Esophagus squamous epithelium (tissue), 5 donors: ENCODE data around the gene PRKD1. TPM values are rescaled to one million over a fixed set of nuclear protein-coding genes. Genes with fewer than 3 reads are reported as not detected.

ENCODE experiments used
- DNase-seq: peaks from one replicate; lab custom pipeline; 2025; lab: John Stamatoyannopoulos, UW
- H3K27ac ChIP-seq, 4 donors: fragments of 200-600 bp; sonication (generic); one replicate each; pipeline ENCODE4 v1.5.1; 2016 to 2019; ENCODE audit warnings: mild to moderate bottlenecking in 1 of 4
- H3K27me3 ChIP-seq, 4 donors: fragments of 200-600 bp; sonication (generic); 1 replicate in 3 of 4; 2 replicates in 1 of 4; pipeline versions ENCODE4 v1.5.1 to v1.6.0; 2017 to 2021; ENCODE audit warnings: antibody characterized with exemption in 1 of 4
- H3K36me3 ChIP-seq, 3 donors: fragments of 200-600 bp; sonication (generic); one replicate each; pipeline ENCODE4 v1.5.1; 2016 to 2019
- H3K4me1 ChIP-seq, 3 donors: fragments of 200-600 bp; sonication (generic); one replicate each; pipeline ENCODE4 v1.5.1; 2017 to 2019
- H3K4me3 ChIP-seq, 4 donors: fragments of 200-600 bp; sonication (generic); 1 replicate in 3 of 4; 2 replicates in 1 of 4; pipeline ENCODE4 v1.5.1; 2016 to 2019; ENCODE audit warnings: mild to moderate bottlenecking in 2 of 4, moderate library complexity in 1 of 4
- H3K9me3 ChIP-seq, 3 donors: fragments of 200-600 bp; sonication (generic); one replicate each; pipeline ENCODE4 v1.5.1; 2016 to 2019
- POLR2A ChIP-seq, 4 donors: fragments of 450-650 bp; IDR thresholded peaks; one replicate each; pipeline ENCODE4 v1.6.1; 2017; ENCODE audit warnings: antibody characterized with exemption in 4 of 4, mild to moderate bottlenecking in 4 of 4, moderate library complexity in 3 of 4
- WGBS, 2 donors: methylation state at CpG; one replicate each; pipeline ENCODE4 v1.1.5; 2018; 5-methylcytosine and 5-hydroxymethylcytosine counted together
- intact Hi-C: fragments of 100-400 bp; cut with DNase I; formaldehyde crosslinking; loops from one replicate; pipeline ENCODE4 v1.15.0; 2022
- total RNA-seq, 4 donors: library from RNA; depleted of rRNA; stranded (reverse); fragments of >200 nt; gene quantifications; one replicate each; pipeline ENCODE4 v1.1.0, GENCODE V29; 2016
- TF ChIP-seq, protein P1 (sequence below), 6 experiments: fragments of 450-650 bp in 4 of 6; fragments of 200-600 bp in 2 of 6; sonication (generic) in 2 of 6; IDR thresholded peaks; one replicate each; pipeline ENCODE4 v1.5.1; 2016 to 2019; ENCODE audit warnings: antibody characterized with exemption in 6 of 6, mild to moderate bottlenecking in 4 of 6, moderate library complexity in 4 of 6
- donor health status: DM: yes; HTN: yes; CAD: no.

PRKD1 gene
- total RNA-seq, 4 donors from 2014 or later = 0.30 to 10.7 (median 2.2) TPM

DNA sequence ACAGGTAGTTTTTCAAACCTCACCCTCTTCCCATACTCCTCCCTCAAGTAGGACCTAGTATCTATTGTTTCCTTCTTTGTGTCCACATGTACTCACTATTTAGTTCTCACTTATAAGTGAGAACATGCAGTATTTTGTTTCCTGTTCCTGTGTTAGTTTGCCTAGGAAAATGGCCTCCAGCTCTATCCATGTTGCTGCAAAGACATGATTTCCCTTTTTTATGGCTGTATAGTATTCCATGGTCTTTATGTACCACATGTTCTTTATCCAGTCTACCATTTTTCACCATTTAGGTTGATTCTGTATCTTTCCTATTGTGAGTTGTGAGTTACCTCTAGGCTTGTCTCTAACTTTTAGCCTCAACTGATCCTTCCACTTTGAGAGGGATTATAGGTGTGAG is 310.7 kb downstream of the PRKD1 start:
- TF ChIP-seq, protein P1, sequence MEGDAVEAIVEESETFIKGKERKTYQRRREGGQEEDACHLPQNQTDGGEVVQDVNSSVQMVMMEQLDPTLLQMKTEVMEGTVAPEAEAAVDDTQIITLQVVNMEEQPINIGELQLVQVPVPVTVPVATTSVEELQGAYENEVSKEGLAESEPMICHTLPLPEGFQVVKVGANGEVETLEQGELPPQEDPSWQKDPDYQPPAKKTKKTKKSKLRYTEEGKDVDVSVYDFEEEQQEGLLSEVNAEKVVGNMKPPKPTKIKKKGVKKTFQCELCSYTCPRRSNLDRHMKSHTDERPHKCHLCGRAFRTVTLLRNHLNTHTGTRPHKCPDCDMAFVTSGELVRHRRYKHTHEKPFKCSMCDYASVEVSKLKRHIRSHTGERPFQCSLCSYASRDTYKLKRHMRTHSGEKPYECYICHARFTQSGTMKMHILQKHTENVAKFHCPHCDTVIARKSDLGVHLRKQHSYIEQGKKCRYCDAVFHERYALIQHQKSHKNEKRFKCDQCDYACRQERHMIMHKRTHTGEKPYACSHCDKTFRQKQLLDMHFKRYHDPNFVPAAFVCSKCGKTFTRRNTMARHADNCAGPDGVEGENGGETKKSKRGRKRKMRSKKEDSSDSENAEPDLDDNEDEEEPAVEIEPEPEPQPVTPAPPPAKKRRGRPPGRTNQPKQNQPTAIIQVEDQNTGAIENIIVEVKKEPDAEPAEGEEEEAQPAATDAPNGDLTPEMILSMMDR (IDR thresholded peaks at IDR 0.05) = no peak
- no peak for TF ChIP-seq POLR2A (IDR thresholded peaks at IDR 0.05)
- no peaks in the 10 kb centered on the region for H3K4me1 ChIP-seq
- intact Hi-C loops = no loop called here

DNA sequence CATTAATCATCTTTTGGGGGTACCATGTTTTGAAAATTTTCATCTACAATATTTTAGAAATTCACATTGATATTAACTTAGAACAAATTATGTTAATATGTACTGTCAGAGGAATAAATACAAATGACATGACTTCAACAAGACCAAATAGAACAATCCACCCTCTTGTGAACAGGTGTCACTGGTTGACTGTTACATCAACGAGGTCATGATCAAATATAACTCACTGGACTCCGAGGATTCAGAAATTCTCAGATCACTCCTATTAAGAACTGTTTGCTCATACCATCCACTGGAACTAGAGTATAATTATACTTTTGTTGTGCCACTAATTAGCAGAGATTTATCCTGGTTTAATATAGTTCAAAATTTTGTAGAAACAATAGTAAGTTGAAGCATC is 318.8 kb downstream of the PRKD1 start:
- intact Hi-C loops = no loop called here
- Histone ChIP-seq H3K27me3 (no peaks in the 10 kb centered on the region), H3K4me3 (no peak overlapping the region), H3K9me3 (no peaks in the 10 kb centered on the region), H3K36me3 (no peaks in the 10 kb centered on the region), H3K4me1 (no peaks in the 10 kb centered on the region), H3K27ac (no peak overlapping the region)
- TF ChIP-seq, protein P1 (IDR thresholded peaks at IDR 0.05) = no peak
- no peak for TF ChIP-seq POLR2A (IDR thresholded peaks at IDR 0.05)
- no peak for DNase-seq
- 74 to 84% methylated on average over 2 of the region's 2 CpGs for WGBS, 2 donors

More for the DNA sequence above, 310.7 kb downstream of the PRKD1 start:
- Histone ChIP-seq H3K4me3 (no peak overlapping the region), H3K9me3 (no peaks in the 10 kb centered on the region), H3K27ac (no peak overlapping the region), H3K27me3 (no peaks in the 10 kb centered on the region), H3K36me3 (no peaks in the 10 kb centered on the region)
- DNase-seq = no peak

DNA sequence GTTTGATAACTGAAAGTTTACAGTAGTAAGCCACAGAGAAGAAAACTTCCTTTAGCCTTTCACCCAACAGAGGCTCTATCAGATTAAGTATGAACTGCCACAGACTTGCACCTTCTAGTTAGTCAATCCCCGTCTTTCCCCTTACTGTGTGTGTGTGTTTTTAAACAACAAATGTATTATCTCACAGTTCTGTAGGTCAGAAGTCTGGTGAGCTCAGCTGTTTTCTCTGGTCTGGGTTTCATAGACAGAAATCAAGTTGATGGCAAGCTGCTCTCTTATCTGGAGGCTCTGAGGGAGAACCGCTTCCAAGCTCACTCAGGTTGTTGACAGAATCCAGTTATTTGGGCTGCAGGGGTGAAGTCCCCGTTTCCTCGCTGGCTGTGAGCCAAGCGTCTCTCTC is 320.5 kb downstream of the PRKD1 start:
- H3K4me1 ChIP-seq = no peaks in the 10 kb centered on the region
- no peak for TF ChIP-seq POLR2A (IDR thresholded peaks at IDR 0.05)
- TF ChIP-seq, protein P1 (IDR thresholded peaks at IDR 0.05) = no peak
- DNase-seq = no peak
- intact Hi-C loops = no loop called here
- no peak overlapping the region for H3K4me3 ChIP-seq
- H3K27ac ChIP-seq = no peak overlapping the region
- H3K27me3 ChIP-seq = no peaks in the 10 kb centered on the region
- H3K9me3 ChIP-seq = no peaks in the 10 kb centered on the region
- no peaks in the 10 kb centered on the region for H3K36me3 ChIP-seq
- 71 to 76% methylated on average over 5 of the region's 5 CpGs for WGBS, 2 donors

DNA sequence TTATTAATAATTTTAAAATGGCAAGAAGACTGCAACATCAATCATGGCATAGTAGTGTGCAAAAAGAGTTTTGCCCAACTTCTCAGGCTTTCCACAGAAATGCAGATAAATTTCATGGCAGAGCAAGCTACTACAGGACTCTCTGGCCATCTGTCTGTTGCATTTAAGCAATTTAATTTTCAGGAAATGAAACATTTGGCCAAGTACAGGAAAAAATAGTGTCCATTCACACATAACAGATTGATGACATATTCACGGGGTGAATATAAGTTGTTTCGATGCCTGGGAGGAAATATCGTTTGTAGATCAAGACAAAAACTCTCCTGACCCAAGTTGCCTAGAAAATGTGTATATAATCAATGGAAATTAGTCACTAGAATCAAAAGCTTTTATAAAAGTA is 324.0 kb downstream of the PRKD1 start:
- WGBS, 2 donors = 77 to 83% methylated on average over 3 of the region's 3 CpGs
- no peaks in the 10 kb centered on the region for H3K4me1 ChIP-seq
- no peaks in the 10 kb centered on the region for H3K9me3 ChIP-seq
- no peaks in the 10 kb centered on the region for H3K27me3 ChIP-seq
- DNase-seq = no peak
- H3K36me3 ChIP-seq = no peaks in the 10 kb centered on the region
- no peak overlapping the region for H3K27ac ChIP-seq
- TF ChIP-seq, protein P1 (IDR thresholded peaks at IDR 0.05) = no peak
- no peak for TF ChIP-seq POLR2A (IDR thresholded peaks at IDR 0.05)
- intact Hi-C loops = no loop called here
- H3K4me3 ChIP-seq = no peak overlapping the region

DNA sequence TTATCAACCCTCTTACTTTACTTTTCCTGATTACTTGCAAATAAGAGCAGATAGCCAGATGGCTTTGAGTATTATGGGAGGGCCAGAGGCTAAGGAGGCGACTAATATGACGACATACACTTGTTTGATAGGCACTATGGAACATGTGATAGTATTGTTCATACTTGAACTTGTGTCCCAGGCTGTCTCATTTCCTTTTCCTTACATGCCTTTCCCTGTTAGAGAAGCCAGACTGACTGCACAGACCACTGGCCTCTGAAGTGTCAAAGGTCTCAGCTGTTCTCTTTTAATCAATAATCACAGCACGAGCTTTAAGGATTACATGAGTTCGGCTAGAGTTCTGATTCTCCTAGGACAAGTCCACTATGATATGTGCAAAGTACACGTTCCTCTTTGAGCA is 326.0 kb downstream of the PRKD1 start:
- Histone ChIP-seq H3K27me3 (no peaks in the 10 kb centered on the region), H3K4me3 (no peak overlapping the region), H3K9me3 (no peaks in the 10 kb centered on the region), H3K36me3 (no peaks in the 10 kb centered on the region), H3K27ac (no peak overlapping the region), H3K4me1 (no peaks in the 10 kb centered on the region)
- intact Hi-C loops = no loop called here
- 77 to 86% methylated on average over 5 of the region's 5 CpGs for WGBS, 2 donors
- no peak for DNase-seq
- TF ChIP-seq, protein P1 (IDR thresholded peaks at IDR 0.05) = no peak
- no peak for TF ChIP-seq POLR2A (IDR thresholded peaks at IDR 0.05)
